ENCODE data around the gene MOB3B. TPM values are rescaled to one million over a fixed set of nuclear protein-coding genes. Genes with fewer than 3 reads are reported as not detected.

The MOB3B gene
- total RNA-seq, 1 donor from 2014 or later, result 14.0 TPM

DNA sequence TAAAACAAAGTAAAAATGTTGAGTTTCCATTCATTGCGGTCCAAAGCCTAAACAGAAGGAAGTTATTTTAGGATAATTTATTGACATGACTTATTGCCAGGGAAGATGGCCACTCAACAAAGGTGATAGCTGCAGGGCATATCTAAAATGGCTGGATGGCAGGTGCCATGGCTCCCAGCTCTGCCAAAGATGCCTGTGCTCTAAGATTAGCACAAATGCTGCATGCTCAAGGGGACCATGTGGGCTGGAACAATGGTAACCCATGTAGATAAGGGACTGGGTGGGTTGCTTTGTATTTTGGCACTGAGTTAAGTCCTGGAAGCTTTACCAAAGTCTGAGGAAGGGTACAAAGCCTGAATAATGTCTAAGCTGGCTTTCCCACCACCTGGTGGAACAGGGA lies 101.1 kb downstream of the MOB3B start:
- H3F3A ChIP-seq (ENCODE audit: low read depth), result no peaks in the 10 kb centered on the region
- H3K4me3 Mint-ChIP-seq, result no peak overlapping the region
- H3K4me3 ChIP-seq, result no peak overlapping the region
- peaks cover 32% of the 10 kb centered on the region for H3K4me1 ChIP-seq
- peaks cover 3% of the 10 kb centered on the region for H3K27me3 Mint-ChIP-seq (ENCODE audit: insufficient read depth, low read depth)
- no peaks in the 10 kb centered on the region for H3K27me3 ChIP-seq
- H3K9me3 Mint-ChIP-seq, result no peaks in the 10 kb centered on the region
- H3K9ac ChIP-seq, result no peak overlapping the region
- H3K79me2 ChIP-seq (ENCODE audit: low read depth), result peaks cover 21% of the 10 kb centered on the region
- H2AFZ ChIP-seq (replicated peaks), result no peak overlapping the region
- H3K36me3 ChIP-seq, result no peaks in the 10 kb centered on the region
- no peak for DNase-seq (ENCODE audit: low spot score)
- peaks cover 56% of the 10 kb centered on the region for H4K20me1 ChIP-seq (ENCODE audit: low read depth)
- TF ChIP-seq EZH2phosphoT487 (IDR thresholded peaks at IDR 0.05) (no peak), EZH2 (IDR thresholded peaks at IDR 0.05) (no peak)
- TF ChIP-seq, protein P1, sequence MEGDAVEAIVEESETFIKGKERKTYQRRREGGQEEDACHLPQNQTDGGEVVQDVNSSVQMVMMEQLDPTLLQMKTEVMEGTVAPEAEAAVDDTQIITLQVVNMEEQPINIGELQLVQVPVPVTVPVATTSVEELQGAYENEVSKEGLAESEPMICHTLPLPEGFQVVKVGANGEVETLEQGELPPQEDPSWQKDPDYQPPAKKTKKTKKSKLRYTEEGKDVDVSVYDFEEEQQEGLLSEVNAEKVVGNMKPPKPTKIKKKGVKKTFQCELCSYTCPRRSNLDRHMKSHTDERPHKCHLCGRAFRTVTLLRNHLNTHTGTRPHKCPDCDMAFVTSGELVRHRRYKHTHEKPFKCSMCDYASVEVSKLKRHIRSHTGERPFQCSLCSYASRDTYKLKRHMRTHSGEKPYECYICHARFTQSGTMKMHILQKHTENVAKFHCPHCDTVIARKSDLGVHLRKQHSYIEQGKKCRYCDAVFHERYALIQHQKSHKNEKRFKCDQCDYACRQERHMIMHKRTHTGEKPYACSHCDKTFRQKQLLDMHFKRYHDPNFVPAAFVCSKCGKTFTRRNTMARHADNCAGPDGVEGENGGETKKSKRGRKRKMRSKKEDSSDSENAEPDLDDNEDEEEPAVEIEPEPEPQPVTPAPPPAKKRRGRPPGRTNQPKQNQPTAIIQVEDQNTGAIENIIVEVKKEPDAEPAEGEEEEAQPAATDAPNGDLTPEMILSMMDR (IDR thresholded peaks at IDR 0.05), result no peak
- peaks cover 55% of the 10 kb centered on the region for H3K4me1 Mint-ChIP-seq
- H3K27ac Mint-ChIP-seq, result no peak overlapping the region
- no peaks in the 10 kb centered on the region for H3K9me3 ChIP-seq (ENCODE audit: low read depth)
- no peak overlapping the region for H3K27ac ChIP-seq
- no peak overlapping the region for H3K4me2 ChIP-seq
- no peaks in the 10 kb centered on the region for H3K36me3 Mint-ChIP-seq

DNA sequence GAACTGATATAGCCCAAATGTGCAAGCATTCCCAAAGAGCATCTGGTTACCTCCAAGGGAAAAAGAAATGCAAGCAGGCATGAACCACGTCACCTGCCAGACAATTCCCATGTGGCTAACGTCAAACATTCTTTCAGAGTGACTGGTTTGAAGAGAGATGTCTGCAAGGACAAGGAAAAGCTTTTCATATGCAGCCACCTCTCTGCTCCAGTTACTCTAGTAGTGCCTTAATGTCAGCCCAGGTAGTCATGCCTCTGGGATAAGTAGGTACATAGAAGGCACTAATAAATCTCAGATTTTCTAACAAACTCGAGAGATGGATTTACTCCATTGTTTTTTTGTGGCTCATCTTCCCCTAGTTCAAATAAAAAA lies 102.4 kb downstream of the MOB3B start:
- no peak overlapping the region for H3K4me3 Mint-ChIP-seq
- H3K4me1 ChIP-seq, result peaks cover 32% of the 10 kb centered on the region
- TF ChIP-seq, protein P1 (IDR thresholded peaks at IDR 0.05), result no peak
- TF ChIP-seq EZH2 (IDR thresholded peaks at IDR 0.05), result no peak
- no peak for TF ChIP-seq EZH2phosphoT487 (IDR thresholded peaks at IDR 0.05)
- H3K27ac ChIP-seq, result no peak overlapping the region
- peaks cover 3% of the 10 kb centered on the region for H3K27me3 Mint-ChIP-seq (ENCODE audit: insufficient read depth, low read depth)
- no peaks in the 10 kb centered on the region for H3K36me3 Mint-ChIP-seq
- H2AFZ ChIP-seq (replicated peaks), result no peak overlapping the region
- H3K79me2 ChIP-seq (ENCODE audit: low read depth), result peaks cover 21% of the 10 kb centered on the region
- H3K27me3 ChIP-seq, result no peaks in the 10 kb centered on the region
- H3F3A ChIP-seq (ENCODE audit: low read depth), result no peaks in the 10 kb centered on the region
- H4K20me1 ChIP-seq (ENCODE audit: low read depth), result peaks cover 55% of the 10 kb centered on the region
- peaks cover 51% of the 10 kb centered on the region for H3K4me1 Mint-ChIP-seq
- H3K9me3 Mint-ChIP-seq, result no peaks in the 10 kb centered on the region
- no peak overlapping the region for H3K4me3 ChIP-seq
- DNase-seq (ENCODE audit: low spot score), result no peak
- no peak overlapping the region for H3K4me2 ChIP-seq
- H3K27ac Mint-ChIP-seq, result no peak overlapping the region
- H3K36me3 ChIP-seq, result no peaks in the 10 kb centered on the region
- no peak overlapping the region for H3K9ac ChIP-seq
- no peaks in the 10 kb centered on the region for H3K9me3 ChIP-seq (ENCODE audit: low read depth)

DNA sequence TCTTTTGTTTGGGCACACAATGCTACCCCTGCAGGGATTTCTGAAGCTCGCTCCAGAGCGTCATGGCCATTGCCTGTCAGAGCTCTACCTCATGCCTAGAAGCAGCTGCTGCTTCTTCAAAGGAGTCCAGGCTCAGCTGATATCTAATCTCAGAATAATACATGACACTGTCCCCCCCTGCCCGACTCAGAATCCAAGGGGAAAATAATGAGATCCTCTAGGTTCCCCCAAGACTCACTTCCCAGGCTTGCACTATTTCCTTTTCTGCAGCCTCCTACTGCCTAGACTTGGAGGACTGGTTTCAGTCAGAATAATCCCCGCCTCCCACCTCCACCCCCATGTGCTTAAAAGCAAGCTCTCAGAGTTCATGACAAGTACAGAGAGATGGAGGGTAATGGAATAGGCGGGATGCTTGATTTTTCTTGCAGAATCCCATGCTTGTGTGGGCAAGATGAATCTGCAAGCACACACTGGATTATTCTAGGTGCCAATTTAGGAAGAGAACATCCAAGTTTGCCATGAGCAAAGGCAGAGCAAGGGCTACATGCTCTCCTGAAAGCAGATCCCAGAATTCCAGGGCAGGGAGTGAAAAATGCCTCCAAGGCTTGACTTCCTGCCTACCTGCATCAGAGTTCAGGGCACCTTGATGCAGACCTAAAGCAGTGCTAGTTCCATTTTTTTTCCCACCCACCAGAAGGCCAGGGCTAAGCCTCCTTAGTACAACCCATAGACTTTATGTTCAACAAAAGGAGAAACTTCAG lies 102.9 kb downstream of the MOB3B start:
- peaks cover 21% of the 10 kb centered on the region for H3K79me2 ChIP-seq (ENCODE audit: low read depth)
- H3K9me3 ChIP-seq (ENCODE audit: low read depth), result no peaks in the 10 kb centered on the region
- Mint-ChIP-seq H3K27me3 (ENCODE audit: insufficient read depth, low read depth) (peaks cover 3% of the 10 kb centered on the region), H3K27ac (no peak overlapping the region), H3K4me1 (peaks cover 48% of the 10 kb centered on the region), H3K36me3 (no peaks in the 10 kb centered on the region), H3K4me3 (no peak overlapping the region), H3K9me3 (no peaks in the 10 kb centered on the region)
- peaks cover 55% of the 10 kb centered on the region for H4K20me1 ChIP-seq (ENCODE audit: low read depth)
- no peak for TF ChIP-seq EZH2 (IDR thresholded peaks at IDR 0.05)
- TF ChIP-seq, protein P1 (IDR thresholded peaks at IDR 0.05), result no peak
- TF ChIP-seq EZH2phosphoT487 (IDR thresholded peaks at IDR 0.05), result no peak
- H3F3A ChIP-seq (ENCODE audit: low read depth), result no peaks in the 10 kb centered on the region
- peak; percentile 19 for DNase-seq (ENCODE audit: low spot score)
- H3K4me3 ChIP-seq, result no peak overlapping the region
- no peak overlapping the region for H3K27ac ChIP-seq
- H3K4me1 ChIP-seq, result peaks cover 29% of the 10 kb centered on the region
- no peak overlapping the region for H3K9ac ChIP-seq
- no peak overlapping the region for H3K4me2 ChIP-seq
- no peaks in the 10 kb centered on the region for H3K36me3 ChIP-seq
- no peaks in the 10 kb centered on the region for H3K27me3 ChIP-seq
- H2AFZ ChIP-seq (replicated peaks), result no peak overlapping the region
